GM13976 (cell line): ENCODE measurements around the gene EFNA5.

Experiments
- DNase-seq: peaks from one replicate; pipeline ENCODE4 v3.0.0; 2012; ENCODE audit warnings: low spot score
- in situ Hi-C: fragments of 300-500 bp; cut with MboI; formaldehyde crosslinking; loops from one replicate; pipeline ENCODE4 v1.12.0; 2022; ENCODE audit warnings: low sequenced_read_pairs, mixed read lengths, inconsistent platforms; ENCODE audit not compliant: unreplicated experiment
- TF ChIP-seq, protein P1 (sequence below): IDR thresholded peaks from 2 replicates; pipeline ENCODE4 v1.5.1; 2012; ENCODE audit warnings: borderline replicate concordance, mild to moderate bottlenecking; ENCODE audit not compliant: insufficient read depth; ENCODE audit errors: extremely low read depth, missing control alignments, control extremely low read depth

EFNA5 gene

DNA sequence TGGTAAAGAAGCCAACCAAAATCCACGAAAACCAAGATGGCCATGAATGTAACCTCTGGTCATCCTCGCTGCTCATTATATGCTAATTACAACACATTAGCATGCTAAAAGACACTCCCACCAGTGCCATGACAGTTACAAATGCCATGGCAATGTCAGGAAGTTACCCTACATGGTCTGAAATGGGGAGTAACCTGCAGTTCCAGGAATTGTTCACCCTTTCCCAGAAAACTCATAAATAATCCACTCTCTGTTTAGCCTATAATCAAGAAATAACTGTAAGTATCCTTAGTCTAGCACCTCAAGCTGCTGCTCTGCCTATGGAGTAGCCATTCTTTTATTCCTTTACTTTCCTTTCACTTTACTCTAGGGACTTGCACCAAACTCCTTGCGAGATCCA lies 160.6 kb downstream of the EFNA5 start:
- DNase-seq = no peak
- in situ Hi-C loops = no loop called here
- TF ChIP-seq, protein P1, sequence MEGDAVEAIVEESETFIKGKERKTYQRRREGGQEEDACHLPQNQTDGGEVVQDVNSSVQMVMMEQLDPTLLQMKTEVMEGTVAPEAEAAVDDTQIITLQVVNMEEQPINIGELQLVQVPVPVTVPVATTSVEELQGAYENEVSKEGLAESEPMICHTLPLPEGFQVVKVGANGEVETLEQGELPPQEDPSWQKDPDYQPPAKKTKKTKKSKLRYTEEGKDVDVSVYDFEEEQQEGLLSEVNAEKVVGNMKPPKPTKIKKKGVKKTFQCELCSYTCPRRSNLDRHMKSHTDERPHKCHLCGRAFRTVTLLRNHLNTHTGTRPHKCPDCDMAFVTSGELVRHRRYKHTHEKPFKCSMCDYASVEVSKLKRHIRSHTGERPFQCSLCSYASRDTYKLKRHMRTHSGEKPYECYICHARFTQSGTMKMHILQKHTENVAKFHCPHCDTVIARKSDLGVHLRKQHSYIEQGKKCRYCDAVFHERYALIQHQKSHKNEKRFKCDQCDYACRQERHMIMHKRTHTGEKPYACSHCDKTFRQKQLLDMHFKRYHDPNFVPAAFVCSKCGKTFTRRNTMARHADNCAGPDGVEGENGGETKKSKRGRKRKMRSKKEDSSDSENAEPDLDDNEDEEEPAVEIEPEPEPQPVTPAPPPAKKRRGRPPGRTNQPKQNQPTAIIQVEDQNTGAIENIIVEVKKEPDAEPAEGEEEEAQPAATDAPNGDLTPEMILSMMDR = no peak

DNA sequence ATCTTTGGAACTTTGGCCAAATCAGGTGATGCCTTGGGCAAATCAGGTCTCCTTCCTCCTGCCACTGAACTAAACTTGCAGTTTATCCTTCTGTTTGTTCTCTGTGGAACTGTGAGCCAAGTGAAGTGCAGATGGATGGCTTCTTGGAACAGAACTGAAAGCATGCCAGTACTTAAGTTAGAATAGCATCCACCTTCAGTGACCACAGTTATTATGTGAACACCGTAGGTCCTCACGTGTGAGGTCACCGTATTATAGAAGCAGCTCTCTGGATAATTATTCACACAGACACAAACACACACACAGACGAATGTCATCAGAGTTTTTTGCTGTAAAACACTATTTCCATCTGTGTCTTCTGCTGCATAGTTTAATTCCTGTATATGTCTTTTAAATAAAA lies 162.6 kb downstream of the EFNA5 start:
- in situ Hi-C loops = no loop called here
- TF ChIP-seq, protein P1 = no peak
- no peak for DNase-seq

DNA sequence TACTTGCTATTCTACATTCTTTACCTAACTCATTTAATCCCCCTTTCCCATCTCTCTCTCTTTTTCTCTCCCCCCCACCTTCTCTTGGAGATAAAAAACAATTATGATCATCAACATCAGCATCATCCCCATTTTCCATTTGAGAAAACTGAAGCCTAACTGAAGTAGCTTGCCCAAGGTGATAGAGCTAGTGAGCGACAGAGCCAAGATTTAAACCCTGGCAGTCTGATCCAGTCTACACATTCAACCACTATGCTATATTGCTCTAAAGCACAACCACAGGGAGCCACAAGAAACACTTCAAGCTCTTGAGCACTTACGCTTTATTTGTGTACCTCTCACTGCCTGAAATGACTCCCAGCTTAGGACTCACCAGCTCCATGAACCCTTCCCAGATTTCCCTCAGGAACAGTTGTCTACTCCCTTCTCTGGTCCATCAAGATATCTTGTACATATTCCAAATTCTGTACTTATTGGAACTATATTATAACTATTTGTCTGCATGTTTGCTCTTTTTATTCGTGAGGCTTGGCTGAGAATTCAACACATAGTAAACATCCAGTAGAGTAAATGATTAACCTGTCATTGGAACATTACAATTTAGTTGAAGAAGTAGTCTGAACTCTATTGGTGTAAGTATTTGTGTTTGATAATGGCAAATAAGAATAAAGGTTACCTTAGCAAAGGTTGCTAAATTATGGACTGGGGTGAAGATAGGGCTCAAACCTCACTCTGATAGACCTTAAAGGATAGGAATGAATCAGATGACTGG lies 164.8 kb downstream of the EFNA5 start:
- in situ Hi-C loops = no loop called here
- no peak for DNase-seq
- TF ChIP-seq, protein P1 = no peak

DNA sequence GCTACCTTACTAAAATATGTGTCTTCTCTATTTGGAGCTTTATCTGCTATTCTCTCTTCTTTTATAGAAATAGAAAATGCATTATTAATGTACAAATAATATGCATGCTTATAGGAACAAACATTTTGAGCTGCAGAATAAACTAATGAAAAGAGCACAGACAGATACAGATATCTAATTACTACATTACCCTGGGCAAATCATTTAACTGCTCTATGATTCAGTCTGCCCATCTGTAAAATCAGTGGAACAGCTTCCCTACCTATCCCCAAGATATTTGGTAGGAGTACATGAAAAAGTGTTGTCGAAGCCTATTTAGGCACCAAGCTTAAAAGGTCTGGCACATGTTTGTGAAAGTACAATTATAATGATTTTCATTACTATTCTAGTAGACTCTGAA lies 166.3 kb downstream of the EFNA5 start:
- TF ChIP-seq, protein P1 = no peak
- in situ Hi-C loops = no loop called here
- DNase-seq = no peak

DNA sequence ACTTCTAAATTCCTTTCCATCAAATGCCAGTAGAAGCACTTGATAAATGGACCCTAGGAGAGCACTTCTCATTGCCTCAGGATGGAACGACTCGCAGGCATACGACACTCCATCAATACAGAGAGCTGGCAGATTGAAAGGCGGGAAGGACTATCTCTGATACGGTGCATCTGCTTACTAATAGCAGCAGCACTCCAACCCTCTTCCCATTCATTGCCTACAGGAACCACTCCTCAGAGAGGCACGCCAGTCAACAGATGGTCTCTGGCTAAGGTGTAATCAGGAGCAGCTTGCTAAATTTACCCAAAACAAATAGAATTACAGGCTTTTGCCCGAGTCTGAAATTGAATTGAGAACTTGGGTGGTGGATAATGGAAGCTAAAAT lies 168.1 kb downstream of the EFNA5 start:
- no peak for DNase-seq
- in situ Hi-C loops = no loop called here
- TF ChIP-seq, protein P1 = no peak

DNA sequence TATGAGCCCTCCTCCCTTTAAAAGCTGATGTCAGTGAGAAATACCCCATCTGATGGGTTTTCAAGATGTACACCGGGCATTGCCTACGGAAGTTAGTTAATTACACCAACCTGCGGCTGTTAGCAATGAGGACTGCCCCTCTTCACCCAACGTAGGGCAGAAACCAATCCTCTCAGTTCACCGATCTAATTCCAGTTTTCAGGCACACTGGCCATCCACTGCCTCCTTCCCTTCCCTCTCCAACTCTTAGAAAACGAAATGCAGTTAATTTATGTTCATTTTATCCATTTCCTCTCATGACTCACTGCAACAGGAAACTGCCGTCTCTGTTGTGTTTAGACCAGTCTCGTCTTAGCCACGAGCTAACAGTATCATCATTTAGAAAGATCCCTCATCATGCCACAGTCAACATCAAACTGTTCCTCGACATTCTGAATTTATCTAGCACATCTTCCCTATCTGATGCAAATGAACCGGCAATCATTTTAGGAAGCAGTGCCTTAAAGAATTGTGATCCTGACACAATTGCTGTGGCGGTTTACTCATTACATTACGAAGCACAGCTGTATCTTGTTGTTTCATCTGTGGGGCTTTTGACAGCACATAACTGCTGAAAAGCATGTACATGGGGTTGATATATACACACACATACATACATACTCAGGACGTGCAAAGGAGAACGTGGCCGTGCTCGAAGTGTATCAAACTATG lies 168.6 kb downstream of the EFNA5 start:
- no peak for DNase-seq
- TF ChIP-seq, protein P1 = no peak
- in situ Hi-C loops = no loop called here
